ENCODE results near the gene RARB.

- TF ChIP-seq, protein P1, sequence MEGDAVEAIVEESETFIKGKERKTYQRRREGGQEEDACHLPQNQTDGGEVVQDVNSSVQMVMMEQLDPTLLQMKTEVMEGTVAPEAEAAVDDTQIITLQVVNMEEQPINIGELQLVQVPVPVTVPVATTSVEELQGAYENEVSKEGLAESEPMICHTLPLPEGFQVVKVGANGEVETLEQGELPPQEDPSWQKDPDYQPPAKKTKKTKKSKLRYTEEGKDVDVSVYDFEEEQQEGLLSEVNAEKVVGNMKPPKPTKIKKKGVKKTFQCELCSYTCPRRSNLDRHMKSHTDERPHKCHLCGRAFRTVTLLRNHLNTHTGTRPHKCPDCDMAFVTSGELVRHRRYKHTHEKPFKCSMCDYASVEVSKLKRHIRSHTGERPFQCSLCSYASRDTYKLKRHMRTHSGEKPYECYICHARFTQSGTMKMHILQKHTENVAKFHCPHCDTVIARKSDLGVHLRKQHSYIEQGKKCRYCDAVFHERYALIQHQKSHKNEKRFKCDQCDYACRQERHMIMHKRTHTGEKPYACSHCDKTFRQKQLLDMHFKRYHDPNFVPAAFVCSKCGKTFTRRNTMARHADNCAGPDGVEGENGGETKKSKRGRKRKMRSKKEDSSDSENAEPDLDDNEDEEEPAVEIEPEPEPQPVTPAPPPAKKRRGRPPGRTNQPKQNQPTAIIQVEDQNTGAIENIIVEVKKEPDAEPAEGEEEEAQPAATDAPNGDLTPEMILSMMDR (IDR thresholded peaks at IDR 0.05; ENCODE audit: low read length): no peak
- TF ChIP-seq EZH2 (IDR thresholded peaks at IDR 0.05; ENCODE audit: borderline replicate concordance, low read length): no peak
Measured at GRCh38 chr3:25493786-25494185, 65.7 kb downstream of the RARB start.
